HG03565 (cell line): ENCODE results near the gene IBSP.

Experiments
- ATAC-seq: cut with Tn5 transposase; IDR thresholded peaks from one replicate; pipeline ENCODE4 v1.9.1; 2021; ENCODE audit warnings: mild to moderate bottlenecking, moderate library complexity; ENCODE audit not compliant: unreplicated experiment

Gene IBSP

GRCh38 chr4:87799301-87800113, at the start of gene IBSP:
Gene IBSP, plus strand, starts transcription at chr4:87799554. Its CDS starts 2,808 bp downstream, at chr4:87802362.
- ATAC-seq: no peak

- ATAC-seq: no peak
Measured at GRCh38 chr4:87749883-87750282, 49.5 kb upstream of the IBSP start.

DNA sequence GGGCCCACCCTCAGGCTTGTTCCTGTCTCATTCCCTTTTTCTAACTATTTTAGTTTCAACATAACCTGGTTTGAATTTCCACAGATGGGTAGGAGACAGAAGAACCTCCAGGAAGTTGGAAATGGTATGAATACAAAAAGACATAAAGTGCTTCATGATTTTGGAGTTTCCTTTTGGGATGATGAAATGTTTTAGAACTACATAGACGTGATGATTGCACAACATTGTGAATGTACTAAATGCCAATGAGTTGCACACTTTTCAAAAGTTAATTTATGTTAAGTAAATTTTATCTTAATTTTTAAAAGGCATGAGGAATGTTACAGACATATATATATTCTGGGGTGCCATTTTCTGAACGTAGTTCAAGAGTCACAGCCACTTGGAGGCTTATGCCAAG, 41.1 kb upstream of the IBSP start:
- no peak for ATAC-seq

DNA sequence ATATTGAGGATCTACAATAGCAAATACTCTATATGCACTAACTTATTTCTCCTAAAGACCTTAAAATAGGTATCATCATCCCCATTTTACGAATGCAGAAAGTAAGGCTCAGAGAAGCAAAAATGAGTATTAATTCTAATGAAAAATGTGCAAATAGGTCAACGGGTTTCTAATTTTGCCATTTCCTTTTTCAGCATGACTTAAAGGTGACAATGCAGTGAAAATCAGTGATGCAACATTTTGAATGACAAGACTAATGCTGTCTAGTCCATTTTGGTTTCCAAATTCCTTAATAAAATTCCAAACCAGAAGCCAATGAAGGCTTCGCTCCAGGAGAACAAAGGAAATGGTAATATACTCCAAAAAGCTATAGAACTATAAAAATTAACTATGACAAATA, 37.0 kb upstream of the IBSP start:
- no peak for ATAC-seq

- ATAC-seq: no peak
Measured at GRCh38 chr4:87781569-87781968, 17.8 kb upstream of the IBSP start.

- ATAC-seq: no peak
Measured at GRCh38 chr4:87783781-87784180, 15.6 kb upstream of the IBSP start.

DNA sequence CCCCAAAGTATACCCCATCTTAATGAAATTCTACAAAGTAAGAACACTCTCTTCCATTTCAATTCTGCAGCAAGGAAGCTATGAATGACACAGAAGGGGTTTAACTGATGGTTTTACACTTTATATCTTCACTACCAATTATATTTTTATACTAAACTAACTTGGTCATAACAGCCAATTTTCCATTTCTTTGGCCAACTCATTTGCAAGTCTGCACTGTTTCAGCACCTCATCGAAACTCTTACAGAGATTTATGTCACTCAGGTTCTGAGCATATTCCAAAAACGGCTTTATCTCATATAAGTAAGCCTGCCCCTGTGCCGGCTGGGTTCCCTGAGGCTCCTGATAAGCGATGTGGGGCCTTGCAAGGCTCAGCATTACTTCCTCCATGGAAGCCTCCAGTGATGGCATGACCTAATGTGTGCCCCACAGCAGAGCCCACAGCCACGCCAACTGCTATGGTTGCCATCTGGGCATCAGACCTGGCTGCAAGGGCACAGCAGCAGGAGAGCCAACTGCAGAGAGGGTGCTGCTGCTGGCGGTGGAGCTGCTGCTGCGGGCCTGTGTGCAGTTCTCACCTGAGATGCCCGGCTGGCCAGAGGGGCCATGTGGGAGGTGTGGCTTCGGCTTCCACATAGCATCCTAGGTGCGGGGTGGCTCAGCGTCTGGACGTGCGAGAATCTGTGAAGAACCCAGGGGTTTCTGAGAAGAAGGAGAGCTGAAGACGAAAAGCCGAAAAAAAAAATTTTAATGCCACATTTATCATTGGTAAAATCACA, 13.4 kb upstream of the IBSP start:
- no peak for ATAC-seq

GRCh38 chr4:87802858-87803257, 3.5 kb downstream of the IBSP start:
- ATAC-seq: no peak

DNA sequence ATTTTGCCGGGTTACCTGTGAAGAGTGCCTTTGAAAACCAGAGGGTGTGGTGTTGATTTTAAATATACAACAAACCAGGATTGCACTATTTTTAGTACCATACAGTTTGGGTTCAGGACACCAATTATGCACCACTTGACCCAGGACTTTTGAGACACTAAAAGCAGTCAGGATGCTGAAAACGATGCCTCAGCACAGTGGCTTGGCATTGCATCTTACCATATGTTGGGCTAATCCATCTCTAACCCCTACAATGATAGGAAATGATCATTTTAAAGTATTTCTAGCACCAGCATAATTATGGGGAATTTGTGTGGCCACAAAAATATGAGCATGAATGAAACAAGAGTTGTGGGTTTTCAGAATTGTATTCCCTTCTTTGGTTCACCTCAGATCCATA, 4.1 kb downstream of the IBSP start:
- ATAC-seq: no peak

DNA sequence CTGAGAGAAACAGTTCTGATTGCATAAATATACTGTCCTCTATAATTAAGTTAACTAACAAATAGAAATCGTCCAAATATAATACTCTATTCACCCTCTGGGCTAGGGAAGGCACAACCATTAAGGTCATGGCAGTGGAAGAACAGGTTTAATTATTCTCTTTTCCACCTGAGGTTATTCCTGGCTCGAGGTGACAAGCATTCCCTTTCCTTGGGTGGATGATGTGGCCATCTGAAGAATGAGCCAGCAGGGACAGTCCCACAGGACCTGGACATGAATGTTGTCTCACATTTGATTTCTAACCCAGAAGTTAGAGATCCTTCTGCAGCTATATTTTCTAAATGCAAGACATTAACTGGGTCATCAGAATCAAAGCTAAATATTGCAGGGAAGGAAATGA, 5.5 kb downstream of the IBSP start:
- no peak for ATAC-seq

- no peak for ATAC-seq
Measured at GRCh38 chr4:87805971-87806370, 6.6 kb downstream of the IBSP start.

- no peak for ATAC-seq
Measured at GRCh38 chr4:87806520-87806919, 7.2 kb downstream of the IBSP start.

- ATAC-seq: no peak
Measured at GRCh38 chr4:87807402-87807801, 8.0 kb downstream of the IBSP start.

GRCh38 chr4:87811977-87812376, 12.6 kb downstream of the IBSP start:
- ATAC-seq: no peak

- ATAC-seq: no peak
Measured at GRCh38 chr4:87819281-87819919, 20.0 kb downstream of the IBSP start.

- ATAC-seq: no peak
Measured at GRCh38 chr4:87823200-87823599, 23.8 kb downstream of the IBSP start.

GRCh38 chr4:87823724-87824123, 24.4 kb downstream of the IBSP start:
- ATAC-seq: no peak

GRCh38 chr4:87824352-87824751, 25.0 kb downstream of the IBSP start:
- ATAC-seq: no peak

DNA sequence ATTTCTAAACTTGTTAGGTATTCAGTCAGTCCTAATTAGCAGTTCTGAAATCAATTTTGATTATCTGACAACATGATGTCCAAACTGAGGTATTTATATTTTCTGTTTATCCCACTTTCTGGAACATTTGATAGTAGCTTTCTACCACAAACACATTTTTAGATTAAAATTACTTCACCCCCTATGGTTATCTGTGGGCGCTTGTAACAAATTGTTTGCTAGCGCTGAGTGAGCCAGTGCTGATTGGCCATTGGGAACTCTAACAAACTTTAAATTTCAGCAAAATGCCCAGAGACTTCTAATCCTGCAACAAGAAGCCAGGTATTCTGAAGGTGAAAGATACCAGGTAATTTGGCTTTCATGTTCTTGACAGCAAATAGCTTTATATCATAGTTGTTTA, 33.3 kb downstream of the IBSP start, which contains the start of gene MEPE:
Gene MEPE, plus strand, starts transcription at position 301 of the 400 bp plus-strand sequence. CDS start 1,746 bp downstream, outside the sequence.
- ATAC-seq: no peak

DNA sequence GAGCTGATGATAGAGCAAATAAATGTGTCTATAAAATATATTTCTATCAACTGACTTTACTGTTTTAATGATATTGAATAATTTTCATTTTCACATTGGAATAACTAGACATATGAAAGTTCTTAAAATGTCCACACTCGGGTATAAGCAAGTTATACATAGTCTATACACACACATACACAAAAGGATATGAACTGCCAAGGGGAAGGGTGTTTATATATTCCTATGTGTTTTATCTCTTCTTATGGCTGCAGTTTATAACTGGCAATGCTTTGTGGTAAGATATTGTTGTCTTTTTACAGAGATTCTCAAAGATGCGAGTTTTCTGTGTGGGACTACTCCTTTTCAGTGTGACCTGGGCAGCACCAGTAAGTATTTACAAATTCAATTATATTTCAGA, 35.0 kb downstream of the IBSP start:
- no peak for ATAC-seq

GRCh38 chr4:87835197-87835596, 35.8 kb downstream of the IBSP start:
- no peak for ATAC-seq

DNA sequence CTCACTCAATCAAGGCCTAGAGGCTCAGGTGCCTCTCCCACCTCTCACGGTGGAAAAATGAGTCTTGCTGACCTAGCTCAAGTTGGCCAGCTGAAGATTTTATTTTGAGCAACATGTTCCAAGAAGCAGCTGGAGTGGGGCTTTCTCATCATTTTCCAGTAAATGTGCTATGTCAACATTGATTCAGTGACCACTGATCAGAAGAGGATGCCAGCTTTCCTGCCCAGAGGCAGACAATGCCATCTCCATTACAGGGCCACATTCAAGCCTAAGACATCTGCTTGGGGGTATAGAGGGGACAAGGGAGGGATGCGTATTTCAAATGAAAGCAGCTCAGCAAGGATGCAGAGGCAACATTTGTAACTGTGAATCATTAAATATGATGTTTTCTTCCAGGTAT, 36.4 kb downstream of the IBSP start:
- no peak for ATAC-seq
